LNCAP (cell line): Measurements from ENCODE around the gene FOXJ2.

ENCODE experiments used
- TF ChIP-seq, protein P1 (sequence below): fragments of 450-650 bp; IDR thresholded peaks from 2 replicates; pipeline ENCODE4 v1.5.1; 2017; ENCODE audit warnings: mild to moderate bottlenecking

FOXJ2 gene

DNA sequence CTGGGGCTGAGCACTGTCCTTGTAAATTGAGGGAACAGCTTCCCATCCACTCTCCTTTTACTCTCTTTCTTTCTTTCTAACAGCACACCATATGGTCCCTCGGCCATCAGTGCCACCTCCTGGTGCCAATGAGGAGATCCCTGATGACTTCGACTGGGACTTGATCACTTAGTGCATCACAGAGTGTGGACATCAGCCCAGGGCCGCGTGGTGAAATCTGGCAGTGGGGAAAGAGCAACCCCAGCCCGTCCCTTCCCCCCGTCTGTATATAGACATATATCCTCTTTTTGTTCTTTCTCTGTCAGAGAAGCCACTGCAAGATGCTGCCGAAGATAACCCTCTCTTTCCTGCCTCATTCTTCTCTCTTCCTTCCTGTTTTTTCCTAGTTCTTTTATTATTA, 20.2 kb downstream of the FOXJ2 start:
- TF ChIP-seq, protein P1, sequence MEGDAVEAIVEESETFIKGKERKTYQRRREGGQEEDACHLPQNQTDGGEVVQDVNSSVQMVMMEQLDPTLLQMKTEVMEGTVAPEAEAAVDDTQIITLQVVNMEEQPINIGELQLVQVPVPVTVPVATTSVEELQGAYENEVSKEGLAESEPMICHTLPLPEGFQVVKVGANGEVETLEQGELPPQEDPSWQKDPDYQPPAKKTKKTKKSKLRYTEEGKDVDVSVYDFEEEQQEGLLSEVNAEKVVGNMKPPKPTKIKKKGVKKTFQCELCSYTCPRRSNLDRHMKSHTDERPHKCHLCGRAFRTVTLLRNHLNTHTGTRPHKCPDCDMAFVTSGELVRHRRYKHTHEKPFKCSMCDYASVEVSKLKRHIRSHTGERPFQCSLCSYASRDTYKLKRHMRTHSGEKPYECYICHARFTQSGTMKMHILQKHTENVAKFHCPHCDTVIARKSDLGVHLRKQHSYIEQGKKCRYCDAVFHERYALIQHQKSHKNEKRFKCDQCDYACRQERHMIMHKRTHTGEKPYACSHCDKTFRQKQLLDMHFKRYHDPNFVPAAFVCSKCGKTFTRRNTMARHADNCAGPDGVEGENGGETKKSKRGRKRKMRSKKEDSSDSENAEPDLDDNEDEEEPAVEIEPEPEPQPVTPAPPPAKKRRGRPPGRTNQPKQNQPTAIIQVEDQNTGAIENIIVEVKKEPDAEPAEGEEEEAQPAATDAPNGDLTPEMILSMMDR: no peak

DNA sequence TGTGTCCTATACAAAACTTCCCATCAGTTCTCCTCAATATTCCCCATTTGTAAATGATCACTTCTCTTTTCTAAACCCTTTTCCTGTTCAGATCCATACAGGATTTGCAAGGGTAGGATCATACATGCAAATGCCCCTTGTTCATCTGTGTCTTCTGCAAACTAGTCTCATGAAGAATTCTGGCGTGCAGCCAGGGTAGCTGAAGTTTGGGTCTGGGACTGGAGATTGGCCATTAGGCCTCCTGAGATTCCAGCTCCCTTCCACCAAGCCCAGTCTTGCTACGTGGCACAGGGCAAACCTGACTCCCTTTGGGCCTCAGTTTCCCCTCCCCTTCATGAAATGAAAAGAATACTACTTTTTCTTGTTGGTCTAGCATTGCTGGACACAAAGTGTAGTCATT, 22.3 kb downstream of the FOXJ2 start:
- TF ChIP-seq, protein P1: no peak

DNA sequence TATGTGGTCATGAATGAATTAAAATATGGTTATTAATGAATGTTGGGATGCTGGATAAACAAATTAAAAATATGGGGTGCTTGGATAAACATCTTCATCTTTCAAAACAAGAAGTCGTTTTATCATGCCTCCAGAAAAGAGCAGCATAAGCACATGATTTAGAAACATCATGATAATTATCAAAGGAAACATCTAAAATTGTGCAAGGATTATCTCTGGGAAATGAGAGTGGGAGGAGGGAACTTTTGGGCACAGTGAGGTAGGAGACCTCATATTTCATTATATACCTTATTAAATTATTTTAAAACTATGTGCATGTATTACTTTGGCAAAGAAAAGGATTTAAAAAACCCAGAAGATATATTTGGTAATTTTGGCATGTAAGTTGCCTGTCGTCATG, 24.8 kb downstream of the FOXJ2 start:
- TF ChIP-seq, protein P1: no peak

DNA sequence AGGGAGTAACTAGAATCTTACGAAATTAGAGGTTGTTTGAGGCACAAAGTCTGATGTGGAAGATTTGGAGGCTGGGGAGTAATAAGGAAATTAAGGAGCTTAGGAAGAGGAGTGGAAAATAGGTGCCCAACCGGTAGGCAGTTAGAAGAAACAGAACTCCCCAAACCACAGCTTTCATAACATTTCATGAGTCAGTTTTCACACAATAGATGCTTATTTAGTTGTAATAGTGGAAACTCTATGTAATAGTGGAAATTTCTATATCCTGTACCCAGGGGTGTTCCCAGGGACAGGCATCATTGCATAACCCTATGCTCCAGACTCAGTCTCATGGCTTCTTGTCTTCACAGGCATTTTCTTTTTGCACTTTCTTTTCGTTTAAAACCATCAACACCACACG, 25.3 kb downstream of the FOXJ2 start:
- TF ChIP-seq, protein P1: no peak

DNA sequence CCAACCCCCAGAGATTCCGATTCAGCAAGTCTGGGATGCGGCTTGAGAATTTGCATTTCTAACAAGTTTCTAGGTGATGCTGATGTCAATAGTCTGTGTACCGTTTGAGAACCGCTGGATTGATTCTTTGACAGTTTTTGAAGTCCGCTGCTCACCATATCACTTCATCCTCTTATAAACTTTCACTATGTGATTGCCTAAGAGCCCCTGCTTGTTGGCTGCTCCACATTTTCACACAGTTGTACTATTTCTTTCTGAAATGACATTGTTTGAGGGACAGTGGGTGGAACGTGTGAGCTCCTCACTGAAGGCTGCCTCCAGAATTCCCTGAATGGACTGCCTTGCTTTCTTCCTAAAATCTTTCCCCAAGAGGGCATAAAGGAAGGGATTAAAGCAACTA, 26.0 kb downstream of the FOXJ2 start:
- TF ChIP-seq, protein P1: no peak

DNA sequence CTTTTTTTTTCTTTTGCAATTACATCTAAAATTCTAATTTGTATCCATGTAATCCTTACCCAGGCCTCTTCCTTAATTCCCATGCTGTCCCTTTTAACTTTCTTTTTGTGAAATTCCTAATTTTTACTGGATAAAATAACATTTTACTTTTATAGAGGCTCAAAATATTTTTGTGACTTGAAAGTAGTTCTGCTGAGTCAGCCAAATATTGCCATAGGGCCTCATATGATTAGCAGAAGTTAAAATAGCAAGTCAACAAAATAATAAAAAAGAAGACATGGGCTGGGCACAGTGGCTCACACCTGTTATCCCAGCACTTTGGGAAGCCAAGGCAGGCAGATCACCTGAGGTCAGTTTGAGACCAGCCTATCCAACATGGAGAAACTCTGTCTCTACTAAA, 31.6 kb downstream of the FOXJ2 start:
- TF ChIP-seq, protein P1: no peak

DNA sequence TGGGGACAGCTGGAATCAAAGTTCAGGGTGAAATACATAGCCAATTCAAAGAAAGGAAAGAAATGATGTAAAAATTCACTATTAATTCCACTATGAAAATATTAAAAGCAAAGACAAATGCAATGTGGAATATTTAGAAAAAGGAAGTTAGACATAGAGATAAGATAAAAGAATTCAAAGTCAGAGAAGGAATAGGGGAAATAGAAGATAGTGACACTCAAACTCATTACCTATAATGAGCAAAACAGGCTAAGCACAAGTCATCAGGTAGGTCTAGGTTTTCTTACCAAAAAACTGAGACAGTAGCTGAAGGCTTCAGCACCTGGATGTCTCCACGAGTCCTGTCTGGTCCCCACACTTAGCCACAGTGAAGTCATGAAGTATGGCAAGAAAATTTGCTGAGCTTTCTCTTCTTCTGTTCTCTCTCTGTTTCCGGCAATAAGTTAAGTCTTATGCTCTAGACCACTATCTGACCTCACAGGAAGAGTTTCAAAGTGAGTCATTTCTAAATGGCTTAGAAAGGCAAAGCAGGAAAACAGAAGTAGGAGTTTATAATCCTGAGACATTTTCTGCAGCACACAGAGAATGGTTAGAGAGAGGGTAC, 33.6 kb downstream of the FOXJ2 start, which contains the start of gene C3AR1:
TSS of gene C3AR1 (minus strand) at position 369 of the 604 bp plus-strand sequence. CDS start 6,174 bp downstream, outside the sequence.
- TF ChIP-seq, protein P1: no peak

GRCh38 chr12:8069582-8069981, 37.1 kb downstream of the FOXJ2 start:
- TF ChIP-seq, protein P1: no peak
